Right forelimb (tissue), 1 donor: ENCODE measurements around the gene RGS19.

Source experiments
- DNase-seq: peaks from one replicate; pipeline ENCODE4 v3.0.0-alpha.2; 2018

Gene RGS19

GRCh38 chr20:64076061-64076997, 3.0 kb downstream of the RGS19 start:
- no peak for DNase-seq

- no peak for DNase-seq
Observed at GRCh38 chr20:64075556-64075955, 3.8 kb downstream of the RGS19 start.

- no peak for DNase-seq
Observed at GRCh38 chr20:64074963-64075362, 4.4 kb downstream of the RGS19 start.

DNA sequence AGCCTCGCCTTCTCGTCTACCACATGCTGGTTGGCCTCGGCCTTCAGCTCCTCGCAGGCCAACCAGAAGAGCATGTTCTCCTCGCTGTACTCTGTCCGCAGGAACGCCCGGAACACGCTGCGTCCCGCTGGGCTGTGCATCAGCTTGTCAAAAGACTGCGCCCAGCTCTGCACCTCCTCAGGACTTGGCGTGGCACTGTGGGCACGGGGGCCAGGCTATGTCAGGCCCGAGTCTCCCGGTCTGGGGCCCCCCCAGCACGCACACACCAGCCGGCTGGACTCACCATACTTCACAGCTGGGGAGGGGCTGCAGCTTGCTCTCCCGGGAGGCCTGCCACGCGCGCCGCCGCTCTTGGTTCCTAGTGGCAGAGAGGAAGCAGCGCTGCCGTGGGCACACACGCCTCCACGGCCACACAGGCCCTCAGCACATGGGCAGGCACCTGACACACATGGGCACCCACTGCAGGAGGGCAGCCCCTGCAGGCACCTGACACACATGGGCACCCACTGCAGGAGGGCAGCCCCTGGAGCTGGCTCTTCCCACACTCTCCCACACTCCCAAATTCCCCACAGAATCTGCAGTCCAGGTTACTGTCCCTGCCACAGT, 5.0 kb downstream of the RGS19 start:
- DNase-seq, result no peak

DNA sequence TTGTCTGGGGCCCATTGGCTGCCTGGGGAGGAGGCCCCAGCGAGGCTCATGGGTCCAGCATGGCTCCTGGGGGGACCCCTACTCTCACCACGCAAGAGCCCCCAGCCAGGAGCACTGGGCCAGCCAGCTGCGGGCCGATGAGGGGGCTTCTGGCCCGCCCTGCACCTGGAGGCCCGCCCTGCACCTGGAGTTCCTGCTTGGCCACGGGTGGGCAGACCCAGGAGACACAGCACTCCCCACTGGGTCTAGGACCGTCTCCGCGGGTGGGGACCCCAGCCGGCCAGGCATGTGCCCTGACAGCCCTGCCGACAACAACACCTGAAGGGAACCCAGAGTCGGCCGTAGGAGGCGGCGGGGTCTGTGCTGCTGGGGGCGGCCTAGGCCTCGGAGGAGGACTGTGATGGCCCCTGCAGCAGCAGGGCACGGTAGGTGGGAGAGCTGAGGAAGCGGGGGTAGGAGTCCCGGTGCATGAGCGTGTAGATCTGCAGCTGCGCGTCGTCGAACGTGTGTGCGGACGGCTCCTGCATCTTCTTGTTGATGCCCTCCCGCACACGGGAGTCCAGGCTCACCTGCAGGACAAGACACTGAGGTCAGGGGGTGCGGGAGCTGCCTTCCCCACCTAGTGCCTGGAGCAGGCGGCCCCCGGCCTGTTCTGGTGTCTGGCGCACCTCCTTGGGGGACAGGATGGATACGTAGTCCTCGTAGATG, 5.7 kb downstream of the RGS19 start:
- DNase-seq, result no peak

DNA sequence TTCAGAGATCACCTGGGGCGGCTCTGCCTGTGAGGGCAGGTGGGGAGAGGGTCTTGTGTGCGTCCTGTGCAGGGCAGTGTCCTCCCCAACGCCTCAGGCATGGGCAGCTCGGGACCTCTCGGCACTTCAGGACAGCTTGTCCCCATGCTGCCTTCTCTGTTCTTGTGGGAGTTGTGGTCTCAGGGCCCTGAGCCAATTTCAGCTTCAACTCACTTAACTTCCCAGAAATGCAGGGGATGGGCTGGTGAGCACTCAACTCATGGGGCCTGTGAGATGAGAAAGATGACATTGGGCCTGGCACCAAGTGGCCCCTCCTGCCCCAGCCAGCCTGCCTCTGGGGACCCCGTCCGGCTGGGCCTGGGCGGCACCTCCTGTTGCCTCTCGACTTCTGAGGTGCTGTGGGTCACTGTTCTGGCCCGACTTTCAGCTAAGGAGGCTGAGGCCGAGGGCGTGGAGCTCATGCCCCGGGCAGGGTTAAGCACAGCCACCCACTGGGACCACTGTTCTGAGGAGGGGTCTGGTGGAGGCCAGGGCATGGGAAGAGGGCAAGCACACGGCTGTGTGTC, 6.7 kb downstream of the RGS19 start:
- DNase-seq, result no peak

DNA sequence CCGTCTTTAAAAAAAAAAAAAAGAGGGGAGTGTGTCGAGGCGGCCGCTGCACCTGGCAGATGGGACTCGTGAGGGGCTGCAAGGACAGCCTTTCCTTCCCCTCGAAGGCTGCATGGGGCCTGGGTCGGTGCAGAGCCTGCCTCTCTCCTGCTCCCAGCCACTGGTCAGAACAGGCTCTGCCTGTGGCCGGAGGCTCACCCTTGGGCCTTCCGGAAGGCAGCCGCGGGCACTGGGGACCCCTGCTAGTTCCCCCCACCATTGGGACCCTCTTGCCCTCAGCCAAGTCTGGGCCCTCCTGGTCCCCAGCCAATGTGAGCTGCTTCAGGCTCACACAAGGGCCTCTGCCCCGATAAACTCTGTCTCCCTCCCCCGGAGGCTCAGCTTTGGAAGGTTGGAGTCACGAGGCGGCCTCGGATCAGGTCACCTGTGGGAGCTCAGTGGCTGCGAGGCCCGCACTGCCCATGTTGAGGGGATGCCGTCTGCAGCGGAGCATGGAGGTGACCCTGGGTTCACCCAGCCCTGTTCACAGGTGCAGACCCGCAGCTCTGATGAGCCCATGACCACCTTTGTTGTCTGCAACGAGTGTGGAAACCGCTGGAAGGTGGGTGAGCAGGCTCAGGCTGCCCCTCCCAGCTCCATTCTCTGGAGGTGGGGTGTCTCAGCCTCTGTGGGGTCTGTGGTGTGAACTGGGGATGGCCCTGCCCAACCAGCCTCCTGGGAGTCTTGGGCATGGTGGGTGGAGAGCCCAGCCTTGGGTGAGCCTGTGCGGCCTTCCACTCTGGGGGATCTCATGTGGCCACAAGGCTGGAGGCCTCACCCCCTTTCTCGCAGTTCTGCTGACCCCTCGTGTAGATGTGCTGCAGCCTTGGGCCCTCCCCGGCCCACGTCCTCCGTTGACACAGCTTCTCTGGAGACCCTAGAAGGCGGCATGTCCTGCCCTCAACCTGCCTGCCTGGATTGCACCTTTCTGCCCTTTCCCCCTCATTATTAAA, 7.7 kb downstream of the RGS19 start:
- no peak for DNase-seq

DNA sequence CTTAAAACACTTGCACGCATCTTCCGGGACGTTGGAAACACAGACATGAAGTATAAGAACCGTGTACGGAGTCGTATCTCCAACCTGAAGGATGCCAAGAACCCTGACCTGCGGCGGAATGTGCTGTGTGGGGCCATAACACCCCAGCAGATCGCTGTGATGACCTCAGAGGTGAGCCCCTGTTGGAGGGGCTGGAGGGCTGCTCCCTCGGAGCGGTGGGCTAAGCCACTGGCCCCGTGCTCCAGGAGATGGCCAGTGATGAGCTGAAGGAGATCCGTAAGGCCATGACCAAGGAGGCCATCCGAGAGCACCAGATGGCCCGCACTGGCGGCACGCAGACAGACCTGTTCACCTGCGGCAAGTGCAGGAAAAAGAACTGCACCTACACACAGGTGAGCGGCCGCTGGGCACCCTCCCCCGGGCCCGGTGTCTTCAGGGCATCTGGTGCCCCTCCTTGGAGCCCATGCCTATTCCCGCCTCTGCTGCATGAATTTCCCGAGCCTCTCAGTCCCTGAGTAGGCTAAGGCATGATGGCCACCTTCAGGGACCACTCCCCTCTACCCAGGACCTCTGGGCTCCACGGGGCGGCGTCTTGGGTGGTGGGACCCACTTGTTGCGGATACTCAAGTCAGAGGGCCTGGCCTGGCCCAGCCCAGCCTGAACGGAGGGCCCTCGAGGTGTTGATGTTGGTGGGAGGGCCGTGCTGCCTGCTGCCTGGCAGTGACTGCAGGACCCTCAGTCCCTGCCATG, 8.9 kb downstream of the RGS19 start:
- DNase-seq, result no peak

DNA sequence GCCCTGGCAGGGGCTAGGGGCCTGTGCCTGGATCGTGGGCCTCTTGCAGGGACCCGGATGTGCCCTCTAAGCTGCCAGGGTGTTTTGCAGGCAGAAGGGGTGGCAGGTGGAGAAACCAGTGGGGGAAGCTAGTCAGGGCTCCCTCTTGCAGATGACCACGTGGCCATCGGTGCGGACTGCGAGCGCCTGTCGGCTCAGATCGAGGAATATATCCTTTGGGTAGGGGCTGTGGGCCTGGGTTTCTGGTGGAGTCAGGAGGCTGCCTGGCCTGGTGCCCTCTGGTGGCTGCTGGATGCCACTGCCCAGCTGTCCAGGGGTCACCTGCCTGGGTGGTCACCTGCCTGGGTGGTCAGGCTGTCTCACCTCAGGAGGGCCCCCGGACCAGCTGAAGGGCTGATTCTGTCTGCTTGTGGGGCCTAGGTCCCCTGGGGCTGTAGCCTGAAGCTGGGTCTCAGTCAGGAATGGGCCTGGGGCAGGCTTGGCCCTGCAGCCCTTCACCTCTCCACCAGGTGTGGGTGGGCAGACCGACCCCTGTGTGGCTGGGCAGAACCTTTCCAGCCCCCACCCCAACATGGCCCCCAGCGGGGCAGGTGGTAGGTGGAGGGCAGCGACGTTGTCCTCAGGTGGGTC, 9.6 kb downstream of the RGS19 start:
- DNase-seq, result no peak

GRCh38 chr20:64069209-64069613, 10.1 kb downstream of the RGS19 start:
- no peak for DNase-seq

DNA sequence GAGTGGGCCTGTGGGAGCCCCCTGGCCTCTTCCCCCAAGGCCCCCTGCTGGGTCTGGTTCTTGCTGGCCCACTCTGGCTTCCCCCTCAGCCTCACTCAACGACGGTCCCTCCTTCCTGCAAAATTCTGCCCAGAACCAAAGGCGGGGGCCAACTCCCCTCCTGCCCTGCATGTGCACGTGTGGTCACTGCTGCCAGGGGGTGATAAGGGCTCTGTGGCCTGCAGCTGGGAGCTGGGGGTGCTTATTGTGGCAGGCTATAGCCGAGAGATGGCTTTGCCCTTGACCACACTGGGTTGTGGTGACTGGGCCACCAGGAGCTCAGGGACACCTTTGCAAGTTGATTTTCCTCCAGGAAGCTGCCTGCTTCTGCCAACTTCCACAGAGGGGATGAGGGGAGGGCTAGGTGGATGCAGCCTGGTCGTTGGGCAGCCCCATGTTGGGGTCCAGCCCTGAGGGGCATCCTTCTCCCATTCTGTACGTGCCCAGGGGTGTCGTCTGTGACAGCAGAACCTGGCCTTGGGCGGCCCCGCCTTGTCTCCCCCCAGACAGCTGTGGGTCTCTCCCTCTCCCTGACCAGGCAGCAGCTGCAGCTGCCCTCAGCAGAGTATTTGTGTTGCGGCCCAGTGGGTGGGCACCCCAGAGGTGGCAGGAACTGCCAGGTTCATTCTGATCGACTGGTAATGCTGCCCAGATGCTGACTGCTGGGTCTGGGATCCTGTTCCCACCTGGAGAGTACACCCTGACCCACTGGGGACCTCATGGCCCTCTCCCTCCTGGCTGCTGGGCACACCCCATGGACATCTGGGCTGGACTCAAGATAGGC, 10.7 kb downstream of the RGS19 start:
- DNase-seq, result no peak

DNA sequence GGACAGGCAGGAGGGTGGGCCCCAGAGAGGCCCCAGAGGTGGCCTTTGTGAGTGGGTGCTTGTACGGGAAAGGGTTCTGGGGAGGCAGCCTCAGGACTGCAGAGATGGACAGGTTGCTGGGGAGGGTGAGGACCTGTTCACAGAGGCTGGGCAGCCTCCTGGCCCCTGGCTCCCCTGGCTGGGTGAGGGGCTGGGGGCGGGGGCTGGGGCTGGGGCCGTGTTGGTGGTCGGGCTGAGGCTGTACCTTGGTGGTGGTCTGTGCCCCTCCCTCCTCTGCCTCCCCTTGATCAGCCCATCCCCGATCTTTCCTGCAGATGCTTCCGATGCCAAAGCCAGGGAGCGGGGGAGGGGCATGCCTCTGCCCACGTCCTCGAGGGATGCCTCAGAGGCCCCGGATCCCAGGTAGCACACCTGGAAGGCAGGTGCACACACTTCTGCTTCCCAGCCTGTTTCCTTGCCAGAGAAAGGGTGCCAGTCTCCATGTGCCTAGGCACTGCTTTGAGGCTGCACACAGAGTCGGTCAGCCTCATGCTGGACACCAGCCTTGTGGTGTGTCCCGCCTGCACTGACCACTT, 11.5 kb downstream of the RGS19 start:
- DNase-seq, result no peak

DNA sequence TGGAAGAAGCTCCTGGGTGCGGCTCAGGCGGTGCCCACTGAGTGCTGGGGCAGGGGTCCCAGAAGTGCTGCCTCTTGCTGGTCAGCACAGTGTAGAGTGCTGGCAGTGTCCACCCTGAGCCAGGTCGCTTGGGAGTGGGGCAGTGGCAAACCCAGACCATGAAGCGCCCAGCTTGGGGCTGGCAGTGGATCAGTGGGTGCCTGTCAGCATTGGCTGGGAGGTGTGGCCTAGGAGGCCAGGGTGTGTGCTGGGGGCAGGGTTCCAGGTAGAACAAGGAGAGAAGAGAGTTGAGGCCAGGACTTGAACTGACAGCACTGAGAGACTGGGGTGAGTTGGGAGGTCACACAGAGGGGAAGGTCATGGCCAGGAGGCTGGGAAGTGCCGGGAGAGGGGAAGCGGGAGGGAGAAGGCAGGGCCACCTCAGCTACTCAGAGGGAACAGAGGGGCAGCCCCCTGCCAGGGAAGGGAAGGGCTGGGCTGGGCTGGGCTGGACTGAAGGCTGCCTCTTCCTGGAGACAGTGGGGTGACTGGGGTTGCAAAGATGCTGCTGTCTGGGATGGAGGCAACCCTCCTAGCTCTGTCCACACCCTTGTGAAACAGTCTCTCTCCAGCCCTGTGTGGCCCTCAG, 12.2 kb downstream of the RGS19 start:
- no peak for DNase-seq

GRCh38 chr20:64065974-64066343, 13.4 kb downstream of the RGS19 start:
- DNase-seq, result no peak

- no peak for DNase-seq
Observed at GRCh38 chr20:64065062-64065973, 14.0 kb downstream of the RGS19 start.

- DNase-seq, result no peak
Observed at GRCh38 chr20:64064145-64064698, 15.1 kb downstream of the RGS19 start.

DNA sequence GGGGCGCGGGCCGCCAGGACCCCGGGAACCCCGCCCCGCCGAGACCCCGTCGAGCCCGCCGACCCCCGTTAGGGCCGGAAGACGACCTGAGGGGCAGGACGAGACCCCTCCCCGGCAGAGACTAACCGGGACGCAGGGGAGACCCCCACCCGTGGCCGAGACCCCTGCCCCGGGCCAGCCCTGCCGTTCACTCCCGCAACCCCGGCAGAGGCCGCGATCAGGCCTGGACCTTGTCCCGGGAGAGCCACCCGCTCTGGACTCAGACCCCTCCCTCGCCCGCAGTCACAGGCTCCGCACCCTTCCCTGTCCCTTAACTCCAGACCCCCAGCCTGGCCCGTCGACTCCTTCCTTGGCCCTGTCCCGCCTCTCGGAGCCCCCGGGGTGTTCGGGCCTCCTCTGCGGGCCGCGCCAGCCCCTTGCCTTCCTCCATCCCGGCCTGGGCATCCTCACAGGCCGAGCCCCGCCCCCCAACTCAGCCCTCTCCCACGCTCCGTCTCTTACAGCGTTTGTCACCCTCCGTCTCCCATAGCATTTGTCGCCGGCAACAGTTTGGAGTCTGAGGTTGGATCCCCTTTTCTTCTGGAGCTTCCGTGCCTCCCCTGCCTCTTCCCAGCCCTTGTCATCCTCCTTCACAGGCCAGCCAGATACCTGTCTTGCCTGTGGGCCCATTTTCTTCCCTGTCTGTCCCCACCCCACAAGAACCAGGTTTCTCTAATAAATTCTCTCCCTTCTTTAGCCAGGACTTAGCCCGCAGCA, 15.8 kb downstream of the RGS19 start:
- DNase-seq, result no peak
